SK-N-SH (cell line): Measurements from ENCODE around the gene SP2. TPM values are rescaled to one million over a fixed set of nuclear protein-coding genes. Genes with fewer than 3 reads are reported as not detected.

ENCODE experiments used
- CTCF ChIA-PET: fragments of 300-600, 350-600 bp; formaldehyde crosslinking; extraction: SDS; loops from one replicate; lab custom pipeline; 2021; lab: Yijun Ruan, JAX
- POLR2A ChIA-PET: fragments of 350-600 bp; sonication (Branson Sonifier 250); formaldehyde crosslinking; extraction: SDS; loops from one replicate; lab custom pipeline; 2020; ENCODE audit warnings: antibody characterized with exemption, inconsistent platforms; lab: Yijun Ruan, JAX
- DNase-seq: peaks from one replicate; pipeline ENCODE4 v3.0.0; 2012
- H2AFZ ChIP-seq: fragments of 200-600 bp; sonication (generic); 2 replicates; pipeline ENCODE4 v1.8.1; 2016; ENCODE audit warnings: antibody characterized with exemption, mild to moderate bottlenecking, low read depth
- H3F3A ChIP-seq: fragments of 200-600 bp; sonication (generic); replicated peaks from 2 replicates; pipeline ENCODE3; 2016; ENCODE audit warnings: antibody characterized with exemption, mild to moderate bottlenecking; ENCODE audit not compliant: insufficient read depth
- H3K27ac ChIP-seq, 2 experiments: fragments of 200-500 bp in 1 of 2; fragments of 200-600 bp in 1 of 2; sonication (Bioruptor generic) in 1 of 2; sonication (generic), shearing (Covaris generic) in 1 of 2; 2 replicates each; pipeline versions ENCODE4 v1.5.1 to v1.6.1; 2014 to 2016; ENCODE audit warnings: low read depth in 2 of 2, inconsistent platforms in 1 of 2, low read length in 1 of 2, mild to moderate bottlenecking in 1 of 2, mixed read lengths in 1 of 2
- H3K27me3 ChIP-seq: fragments of 200-600 bp; sonication (generic), shearing (Covaris generic); 2 replicates; pipeline ENCODE4 v1.6.1; 2016; ENCODE audit warnings: mixed run types; ENCODE audit not compliant: insufficient read depth
- H3K36me3 ChIP-seq, 2 experiments: fragments of 200-500 bp in 1 of 2; fragments of 200-600 bp in 1 of 2; sonication (Bioruptor generic) in 1 of 2; sonication (generic) in 1 of 2; replicated peaks in 1 of 2; 2 replicates each; pipeline versions ENCODE3 to v1.5.1; 2014 to 2016; ENCODE audit warnings: low read length in 1 of 2, mild to moderate bottlenecking in 1 of 2; ENCODE audit not compliant: insufficient read depth in 2 of 2, control insufficient read depth in 1 of 2
- H3K4me1 ChIP-seq, 2 experiments: fragments of 200-500 bp in 1 of 2; fragments of 200-600 bp in 1 of 2; sonication (Bioruptor generic) in 1 of 2; sonication (generic), shearing (Covaris generic) in 1 of 2; 2 replicates each; pipeline versions ENCODE4 v1.5.1 to v1.6.1; 2014 to 2016; ENCODE audit warnings: low read depth in 1 of 2, low read length in 1 of 2, mixed run types in 1 of 2; ENCODE audit not compliant: insufficient read depth in 2 of 2, control insufficient read depth in 1 of 2
- H3K4me2 ChIP-seq: fragments of 200-600 bp; sonication (generic), shearing (Covaris generic); 2 replicates; pipeline ENCODE4 v1.6.1; 2017; ENCODE audit warnings: mixed run types
- H3K4me3 ChIP-seq, 2 experiments: fragments of 200-500 bp in 1 of 2; fragments of 200-600 bp in 1 of 2; sonication (Bioruptor generic) in 1 of 2; sonication (generic), shearing (Covaris generic) in 1 of 2; 2 replicates each; pipeline versions ENCODE4 v1.5.1 to v1.8.1; 2014 to 2016; ENCODE audit warnings: low read depth in 2 of 2, inconsistent platforms in 1 of 2, low read length in 1 of 2, mild to moderate bottlenecking in 1 of 2, mixed read lengths in 1 of 2, moderate library complexity in 1 of 2
- H3K79me2 ChIP-seq: fragments of 200-600 bp; sonication (generic); 2 replicates; pipeline ENCODE4 v1.8.1; 2017; ENCODE audit warnings: mild to moderate bottlenecking; ENCODE audit not compliant: insufficient read depth
- H3K9ac ChIP-seq: fragments of 200-600 bp; sonication (generic); 2 replicates; pipeline ENCODE4 v1.6.1; 2017; ENCODE audit warnings: mixed run types
- H3K9me2 ChIP-seq: fragments of 200-600 bp; sonication (generic); 2 replicates; pipeline ENCODE4 v1.6.1; 2017; ENCODE audit warnings: mixed run types
- H3K9me3 ChIP-seq: fragments of 200-600 bp; sonication (generic); 2 replicates; pipeline ENCODE4 v1.6.1; 2017; ENCODE audit warnings: mixed run types, mild to moderate bottlenecking, moderate library complexity
- H4K20me1 ChIP-seq: fragments of 200-600 bp; sonication (generic); 2 replicates; pipeline ENCODE4 v1.6.1; 2017; ENCODE audit warnings: mild to moderate bottlenecking, mixed run types; ENCODE audit not compliant: insufficient read depth
- CHD2 ChIP-seq: fragments of 150-350 bp; IDR thresholded peaks from 2 replicates; pipeline ENCODE4 v1.6.1; 2018; ENCODE audit warnings: low read length; ENCODE audit not compliant: partially characterized antibody
- ELF1 ChIP-seq: IDR thresholded peaks from 2 replicates; pipeline ENCODE4 v1.4.0; 2012
- EZH2phosphoT487 ChIP-seq: fragments of 200-600 bp; sonication (generic); IDR thresholded peaks from 2 replicates; pipeline ENCODE4 v1.6.1; 2017; ENCODE audit warnings: low read depth, mixed run types, mild to moderate bottlenecking, antibody characterized with exemption, moderate library complexity, borderline replicate concordance
- FOXJ3 ChIP-seq: sonication (generic); formaldehyde crosslinking; IDR thresholded peaks from 2 replicates; pipeline ENCODE4 v1.5.1; 2020; ENCODE audit warnings: mild to moderate bottlenecking, missing genetic modification reagents
- GABPA ChIP-seq: IDR thresholded peaks from 2 replicates; pipeline ENCODE4 v1.4.0; 2012; ENCODE audit warnings: low read depth, mild to moderate bottlenecking
- GATA2 ChIP-seq: sonication (generic); formaldehyde crosslinking; IDR thresholded peaks from 2 replicates; pipeline ENCODE4 v1.5.0; 2020; ENCODE audit warnings: mild to moderate bottlenecking, missing genetic modification reagents
- JUND ChIP-seq: IDR thresholded peaks from 2 replicates; pipeline ENCODE4 v1.4.0; 2012
- MAX ChIP-seq: IDR thresholded peaks from 2 replicates; pipeline ENCODE4 v1.4.0; 2012; ENCODE audit warnings: low read depth
- NFIC ChIP-seq: IDR thresholded peaks from 2 replicates; pipeline ENCODE4 v1.4.0; 2012; ENCODE audit warnings: borderline replicate concordance
- POLR2AphosphoS5 ChIP-seq: IDR thresholded peaks from 2 replicates; pipeline ENCODE4 v1.6.1; 2012; ENCODE audit warnings: low read depth, low read length
- RAD21 ChIP-seq: IDR thresholded peaks from 2 replicates; pipeline ENCODE4 v1.6.1; 2012; ENCODE audit warnings: mild to moderate bottlenecking, low read length
- RCOR1 ChIP-seq: fragments of 150-350 bp; IDR thresholded peaks from 2 replicates; pipeline ENCODE4 v1.6.1; 2017; ENCODE audit warnings: antibody characterized with exemption, low read length
- RFX5 ChIP-seq: IDR thresholded peaks from 2 replicates; pipeline ENCODE4 v1.6.1; 2012; ENCODE audit warnings: mild to moderate bottlenecking, improper control_type of control experiment, low read length
- RXRA ChIP-seq: IDR thresholded peaks from 2 replicates; pipeline ENCODE4 v1.4.0; 2012; ENCODE audit warnings: low read depth, mild to moderate bottlenecking, borderline replicate concordance
- SIN3A ChIP-seq: IDR thresholded peaks from 2 replicates; pipeline ENCODE4 v1.6.1; 2012; ENCODE audit warnings: low read depth, mild to moderate bottlenecking, low read length, moderate library complexity, borderline replicate concordance
- TAF1 ChIP-seq: IDR thresholded peaks from 2 replicates; pipeline ENCODE4 v1.6.1; 2012; ENCODE audit warnings: low read depth, mild to moderate bottlenecking, low read length, moderate library complexity, borderline replicate concordance
- TCF12 ChIP-seq: IDR thresholded peaks from 2 replicates; pipeline ENCODE4 v1.4.0; 2012
- TEAD4 ChIP-seq: IDR thresholded peaks from 2 replicates; pipeline ENCODE4 v1.4.0; 2012; ENCODE audit warnings: mild to moderate bottlenecking, borderline replicate concordance; ENCODE audit not compliant: insufficient read depth
- YY1 ChIP-seq: IDR thresholded peaks from 2 replicates; pipeline ENCODE4 v1.4.0; 2012; ENCODE audit warnings: low read depth, mild to moderate bottlenecking
- WGBS: methylation state at CpG from one replicate; pipeline ENCODE4 v1.1.6; 2017; ENCODE audit warnings: low lambda C conversion rate; 5-methylcytosine and 5-hydroxymethylcytosine counted together
- polyA plus RNA-seq, 3 experiments: library from polyadenylated mRNA; depleted of rRNA; stranded (reverse); fragments of >200 nt; gene quantifications; 2 replicates each; pipeline ENCODE4 v1.2.3, GENCODE V29; 2012
- TF ChIP-seq, protein P1 (sequence below): IDR thresholded peaks from 2 replicates; pipeline ENCODE4 v1.4.0; 2012; ENCODE audit warnings: low read depth, borderline replicate concordance
- TF ChIP-seq, protein P2 (sequence below): fragments of 150-350 bp; IDR thresholded peaks from 2 replicates; pipeline ENCODE4 v1.6.1; 2016; ENCODE audit warnings: mild to moderate bottlenecking, low read depth, low read length

SP2 gene
- polyA plus RNA-seq, 1 of the 3 experiments (the other 2 are of a cell fraction): 16.7 TPM

- POLR2A ChIA-PET: interaction anchor here (0.6 to 3.0 kb wide), 17 partner anchors 10 to 320 kb away, joined by 3 to 11 read pairs (median 5); partner anchors contain the start of genes KPNB1, NFE2L1, PNPO and SNX11
- H3K9ac ChIP-seq: no peak overlapping the region
Observed at GRCh38 chr17:47969930-47970724, 74.1 kb downstream of the SP2 start.

DNA sequence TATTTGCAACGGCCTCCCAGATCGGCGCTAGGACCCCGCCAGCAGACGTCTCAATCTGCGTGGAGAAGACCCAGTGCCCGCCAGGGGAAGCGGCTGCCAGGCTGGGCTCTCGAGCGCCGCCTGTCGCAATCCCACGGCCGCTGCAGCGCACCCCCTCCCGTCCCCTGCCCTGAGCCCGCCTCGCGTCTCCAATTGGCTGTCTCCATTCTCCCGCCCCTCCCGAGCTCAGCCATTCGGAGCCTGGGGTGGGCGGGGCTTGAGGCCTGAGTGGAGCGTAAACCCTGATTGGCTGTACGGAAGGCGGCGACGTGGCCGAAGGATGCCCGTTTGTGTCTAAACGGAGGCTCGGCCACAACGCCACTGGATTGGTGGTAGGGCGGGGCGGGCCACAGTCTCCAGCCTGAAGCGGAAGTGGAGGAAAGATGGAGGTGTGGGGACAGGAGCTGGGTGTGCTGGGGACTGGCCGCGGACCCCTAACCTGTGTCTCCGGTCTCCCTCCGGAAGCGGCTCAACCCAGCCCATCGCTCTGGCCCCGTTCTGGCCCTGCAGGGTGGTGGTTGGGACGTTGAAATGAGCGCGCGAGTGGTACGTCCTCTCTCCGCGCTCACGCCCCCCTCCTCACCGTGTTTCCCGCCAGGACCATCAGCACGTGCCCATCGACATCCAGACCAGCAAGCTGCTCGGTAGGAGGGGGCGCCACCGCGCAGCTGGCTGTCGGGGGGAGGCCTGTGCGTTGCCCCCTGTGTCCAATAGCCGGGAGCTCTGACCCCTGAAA is 74.9 kb downstream of the SP2 start, which contains the start of gene CDK5RAP3:
CDK5RAP3 (plus strand) TSS at position 389 of the 775 bp plus-strand sequence; CDS start at position 423, 34 bp downstream.
- POLR2A ChIA-PET: interaction anchor here (0.6 to 3.0 kb wide), 19 partner anchors 10 to 137 kb away, joined by 3 to 11 read pairs (median 5); partner anchors contain the start of genes NFE2L1, PNPO, SNX11 and SP2
- H3K4me1 ChIP-seq: peaks cover 20 to 25% of the 10 kb centered on the region in 2 experiments; a peak in 3 of 4 replicates
- H3K9me2 ChIP-seq: no peaks in the 10 kb centered on the region
- peaks cover 16 to 31% of the 10 kb centered on the region in 2 experiments for H3K36me3 ChIP-seq
- no peaks in the 10 kb centered on the region for H3K9me3 ChIP-seq
- under 1% methylated on average over 60 of the region's 62 CpGs for WGBS
- H3K27me3 ChIP-seq: no peaks in the 10 kb centered on the region
- H2AFZ ChIP-seq: peak within 1 kb of the TSS; percentile 92
- peak within 1 kb of the TSS; percentile 97 for H3K4me2 ChIP-seq
- peaks cover 10% of the 10 kb centered on the region for H3F3A ChIP-seq
- H3K9ac ChIP-seq: peak within 1 kb of the TSS; percentile 86
- peak within 1 kb of the TSS; percentile 54 to 83 for H3K27ac ChIP-seq
- peaks cover 23% of the 10 kb centered on the region for H3K79me2 ChIP-seq
- peak within 1 kb of the TSS; percentile 79 to 90 for H3K4me3 ChIP-seq
- CTCF ChIA-PET: interaction anchor here (0.6 to 41.8 kb wide), 36 partner anchors 8 to 618 kb away, joined by 3 to 1752 read pairs (median 5); partner anchors contain the start of genes LRRC46, MRPL10, NFE2L1 and PNPO
- H4K20me1 ChIP-seq: no peaks in the 10 kb centered on the region
- DNase-seq: peak; percentile 99
- TF ChIP-seq YY1: peak; percentile 84
- no peak for TF ChIP-seq GATA2
- TF ChIP-seq POLR2AphosphoS5: peak; percentile 94
- no peak for TF ChIP-seq JUND
- TF ChIP-seq RCOR1: peak; percentile 66; the same call in 1 of the 2 replicates
- TF ChIP-seq RXRA: no peak
- TF ChIP-seq NFIC: no peak
- no peak for TF ChIP-seq FOXJ3
- TF ChIP-seq SIN3A: peak; percentile 66
- peak; percentile 100 for TF ChIP-seq MAX
- peak; percentile 69 for TF ChIP-seq RAD21
- TF ChIP-seq, protein P1, sequence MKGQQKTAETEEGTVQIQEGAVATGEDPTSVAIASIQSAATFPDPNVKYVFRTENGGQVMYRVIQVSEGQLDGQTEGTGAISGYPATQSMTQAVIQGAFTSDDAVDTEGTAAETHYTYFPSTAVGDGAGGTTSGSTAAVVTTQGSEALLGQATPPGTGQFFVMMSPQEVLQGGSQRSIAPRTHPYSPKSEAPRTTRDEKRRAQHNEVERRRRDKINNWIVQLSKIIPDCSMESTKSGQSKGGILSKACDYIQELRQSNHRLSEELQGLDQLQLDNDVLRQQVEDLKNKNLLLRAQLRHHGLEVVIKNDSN: peak; percentile 55; the same call in 1 of the 2 replicates
- TF ChIP-seq CHD2: peak; percentile 79
- peak; percentile 78 for TF ChIP-seq RFX5
- TF ChIP-seq TEAD4: no peak
- TF ChIP-seq TCF12: no peak
- TF ChIP-seq EZH2phosphoT487: no peak
- TF ChIP-seq, protein P2, sequence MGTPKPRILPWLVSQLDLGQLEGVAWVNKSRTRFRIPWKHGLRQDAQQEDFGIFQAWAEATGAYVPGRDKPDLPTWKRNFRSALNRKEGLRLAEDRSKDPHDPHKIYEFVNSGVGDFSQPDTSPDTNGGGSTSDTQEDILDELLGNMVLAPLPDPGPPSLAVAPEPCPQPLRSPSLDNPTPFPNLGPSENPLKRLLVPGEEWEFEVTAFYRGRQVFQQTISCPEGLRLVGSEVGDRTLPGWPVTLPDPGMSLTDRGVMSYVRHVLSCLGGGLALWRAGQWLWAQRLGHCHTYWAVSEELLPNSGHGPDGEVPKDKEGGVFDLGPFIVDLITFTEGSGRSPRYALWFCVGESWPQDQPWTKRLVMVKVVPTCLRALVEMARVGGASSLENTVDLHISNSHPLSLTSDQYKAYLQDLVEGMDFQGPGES: peak; percentile 81
- TF ChIP-seq GABPA: peak; percentile 54

More at GRCh38 chr17:47969930-47970724, 74.1 kb downstream of the SP2 start:
- peak overlapping the region; percentile 68 for H3K4me2 ChIP-seq
- H3K79me2 ChIP-seq: peaks cover 23% of the 10 kb centered on the region
- CTCF ChIA-PET: interaction anchor here (0.7 to 41.8 kb wide), 26 partner anchors 9 to 338 kb away, joined by 3 to 1752 read pairs (median 6); partner anchors contain the start of genes LRRC46, MRPL10, PNPO and PRR15L
- no peaks in the 10 kb centered on the region for H3K9me3 ChIP-seq
- H3K9me2 ChIP-seq: no peaks in the 10 kb centered on the region
- peaks cover 12 to 24% of the 10 kb centered on the region in 2 experiments for H3K36me3 ChIP-seq
- WGBS: 69% methylated on average over 15 of the region's 15 CpGs
- H3F3A ChIP-seq: peaks cover 10% of the 10 kb centered on the region
- H3K27ac ChIP-seq: peak overlapping the region in 1 of 2 experiments; percentile 44; a peak in 1 of 4 replicates
- peak overlapping the region; percentile 18 to 90; a peak in 2 of 4 replicates for H3K4me3 ChIP-seq
- no peaks in the 10 kb centered on the region for H4K20me1 ChIP-seq
- peaks cover 20 to 25% of the 10 kb centered on the region in 2 experiments; a peak in 3 of 4 replicates for H3K4me1 ChIP-seq
- TF ChIP-seq GATA2: peak; percentile 8; the same call in 1 of the 2 replicates
- no peak for TF ChIP-seq ELF1
- 0 out of 2 replicates have a peak, but pooled peaks have one; percentile 11 for TF ChIP-seq TAF1
- no peaks in the 10 kb centered on the region for H3K27me3 ChIP-seq
- no peak for DNase-seq
- H2AFZ ChIP-seq: peak overlapping the region; percentile 92
